HFFc6 (cell line): ENCODE results near the gene DLK1. TPM values are rescaled to one million over a fixed set of nuclear protein-coding genes. Genes with fewer than 3 reads are reported as not detected.

Experiments
- DNase-seq: peaks from one replicate; pipeline ENCODE4 v3.0.0-alpha.2; 2018
- H3K27ac Mint-ChIP-seq: 2 replicates; pipeline ENCODE4 v1.8.0; 2020; ENCODE audit warnings: mild to moderate bottlenecking, mixed read lengths
- H3K27me3 Mint-ChIP-seq: 2 replicates; pipeline ENCODE4 v1.8.0; 2021; ENCODE audit warnings: mild to moderate bottlenecking, moderate library complexity, mixed read lengths; ENCODE audit not compliant: insufficient read depth
- H3K36me3 Mint-ChIP-seq: 2 replicates; pipeline ENCODE4 v1.8.0; 2021; ENCODE audit warnings: low read depth, mixed read lengths
- H3K4me1 Mint-ChIP-seq: 2 replicates; pipeline ENCODE4 v1.8.0; 2020; ENCODE audit warnings: low read depth, mixed read lengths
- H3K4me3 Mint-ChIP-seq: 2 replicates; pipeline ENCODE4 v1.8.0; 2020; ENCODE audit warnings: mild to moderate bottlenecking, moderate library complexity, mixed read lengths
- H3K9me3 Mint-ChIP-seq: 2 replicates; pipeline ENCODE4 v1.8.0; 2020; ENCODE audit warnings: mild to moderate bottlenecking, mixed read lengths
- total RNA-seq, 6 experiments: library from RNA; stranded (reverse); fragmentation: NEBNext Ultra II Directional; extraction: Animal tissue kit (Norgen Biotek cat#: 25700); gene quantifications; 2 replicates in 1 of 6; 3 replicates in 5 of 6; pipeline ENCODE4 v1.2.3, GENCODE V29; 2021
- TF ChIP-seq, protein P1 (sequence below): fragments of 200-600 bp; sonication (generic); IDR thresholded peaks from 2 replicates; pipeline ENCODE4 v1.5.0; 2021; ENCODE audit warnings: antibody characterized with exemption, mild to moderate bottlenecking

Gene DLK1
- total RNA-seq, 6 experiments from 2014 or later, result not detected

DNA sequence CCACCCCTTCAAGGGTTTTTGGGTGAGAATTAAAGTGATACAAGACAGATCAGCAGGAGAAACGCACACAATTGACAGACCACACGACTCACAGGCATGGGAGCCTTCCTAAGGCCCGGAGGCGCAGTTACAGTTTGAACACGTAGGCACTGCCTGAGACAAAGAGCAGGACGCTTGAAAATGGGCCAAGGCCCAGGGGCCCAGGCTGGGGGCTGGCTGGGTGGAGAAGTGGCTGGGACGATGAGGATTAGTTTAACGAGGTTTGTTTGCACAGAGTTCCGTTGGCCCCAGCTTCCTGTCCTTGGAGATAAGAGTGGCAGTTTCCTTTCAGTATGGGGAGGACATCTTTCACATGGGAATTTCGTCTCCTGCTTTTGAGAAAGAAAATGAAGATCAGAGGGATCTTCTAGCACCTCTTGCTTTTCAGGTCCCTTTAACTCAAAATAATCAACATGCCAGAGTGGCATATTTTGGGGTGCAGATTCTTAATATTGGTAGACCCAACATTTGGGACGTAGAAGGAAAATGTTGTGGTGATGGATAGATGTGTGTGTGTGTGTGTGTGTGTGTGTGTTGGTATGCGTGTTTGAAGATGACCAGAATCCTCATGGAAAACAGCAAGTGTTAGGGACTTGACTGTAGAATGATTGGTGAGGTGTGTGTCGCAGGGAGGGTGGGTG is 44.6 kb downstream of the DLK1 start:
- H3K27ac Mint-ChIP-seq, result no peak overlapping the region
- DNase-seq, result no peak
- H3K9me3 Mint-ChIP-seq, result peaks cover 14% of the 10 kb centered on the region

DNA sequence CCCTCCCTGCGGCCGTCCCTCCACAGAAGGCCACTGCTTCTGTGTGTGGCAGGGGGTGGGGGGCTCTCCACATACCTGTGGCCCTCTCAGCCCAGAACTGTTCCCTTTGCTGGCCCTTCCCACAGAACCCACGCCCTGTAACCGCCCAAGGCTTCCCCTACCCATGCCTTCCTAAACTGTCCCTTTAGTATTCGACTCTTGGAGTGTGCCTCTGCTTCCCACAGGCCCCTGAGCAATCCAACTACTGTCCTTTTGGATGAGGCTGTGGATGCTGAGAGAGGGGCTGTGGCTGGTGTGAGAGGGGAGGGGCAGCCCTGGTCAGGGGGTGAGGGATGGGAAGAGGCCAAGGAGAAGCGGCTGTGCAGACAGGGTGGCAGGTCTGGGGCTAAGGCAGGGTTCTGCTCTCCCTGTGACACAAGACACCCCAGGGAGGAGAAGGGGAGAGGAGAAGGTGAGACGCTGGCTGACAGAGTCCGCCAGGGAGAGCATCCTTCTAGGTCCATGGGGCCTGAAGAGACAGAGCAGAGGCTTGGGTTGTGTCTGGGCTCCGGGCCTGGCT is 46.0 kb downstream of the DLK1 start:
- no peak for DNase-seq
- H3K4me1 Mint-ChIP-seq, result no peaks in the 10 kb centered on the region; the same call in 1 of the 2 replicates
- no peak overlapping the region for H3K4me3 Mint-ChIP-seq
- H3K36me3 Mint-ChIP-seq, result no peaks in the 10 kb centered on the region; the same call in 1 of the 2 replicates
- H3K27me3 Mint-ChIP-seq, result peaks cover 57% of the 10 kb centered on the region
- TF ChIP-seq, protein P1, sequence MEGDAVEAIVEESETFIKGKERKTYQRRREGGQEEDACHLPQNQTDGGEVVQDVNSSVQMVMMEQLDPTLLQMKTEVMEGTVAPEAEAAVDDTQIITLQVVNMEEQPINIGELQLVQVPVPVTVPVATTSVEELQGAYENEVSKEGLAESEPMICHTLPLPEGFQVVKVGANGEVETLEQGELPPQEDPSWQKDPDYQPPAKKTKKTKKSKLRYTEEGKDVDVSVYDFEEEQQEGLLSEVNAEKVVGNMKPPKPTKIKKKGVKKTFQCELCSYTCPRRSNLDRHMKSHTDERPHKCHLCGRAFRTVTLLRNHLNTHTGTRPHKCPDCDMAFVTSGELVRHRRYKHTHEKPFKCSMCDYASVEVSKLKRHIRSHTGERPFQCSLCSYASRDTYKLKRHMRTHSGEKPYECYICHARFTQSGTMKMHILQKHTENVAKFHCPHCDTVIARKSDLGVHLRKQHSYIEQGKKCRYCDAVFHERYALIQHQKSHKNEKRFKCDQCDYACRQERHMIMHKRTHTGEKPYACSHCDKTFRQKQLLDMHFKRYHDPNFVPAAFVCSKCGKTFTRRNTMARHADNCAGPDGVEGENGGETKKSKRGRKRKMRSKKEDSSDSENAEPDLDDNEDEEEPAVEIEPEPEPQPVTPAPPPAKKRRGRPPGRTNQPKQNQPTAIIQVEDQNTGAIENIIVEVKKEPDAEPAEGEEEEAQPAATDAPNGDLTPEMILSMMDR, result no peak
- H3K9me3 Mint-ChIP-seq, result peaks cover 14% of the 10 kb centered on the region
- H3K27ac Mint-ChIP-seq, result no peak overlapping the region

More for the DNA sequence above, 44.6 kb downstream of the DLK1 start:
- no peak overlapping the region for H3K4me3 Mint-ChIP-seq
- H3K36me3 Mint-ChIP-seq, result no peaks in the 10 kb centered on the region; the same call in 1 of the 2 replicates
- TF ChIP-seq, protein P1, result no peak
- no peaks in the 10 kb centered on the region; the same call in 1 of the 2 replicates for H3K4me1 Mint-ChIP-seq
- H3K27me3 Mint-ChIP-seq, result peaks cover 47% of the 10 kb centered on the region

DNA sequence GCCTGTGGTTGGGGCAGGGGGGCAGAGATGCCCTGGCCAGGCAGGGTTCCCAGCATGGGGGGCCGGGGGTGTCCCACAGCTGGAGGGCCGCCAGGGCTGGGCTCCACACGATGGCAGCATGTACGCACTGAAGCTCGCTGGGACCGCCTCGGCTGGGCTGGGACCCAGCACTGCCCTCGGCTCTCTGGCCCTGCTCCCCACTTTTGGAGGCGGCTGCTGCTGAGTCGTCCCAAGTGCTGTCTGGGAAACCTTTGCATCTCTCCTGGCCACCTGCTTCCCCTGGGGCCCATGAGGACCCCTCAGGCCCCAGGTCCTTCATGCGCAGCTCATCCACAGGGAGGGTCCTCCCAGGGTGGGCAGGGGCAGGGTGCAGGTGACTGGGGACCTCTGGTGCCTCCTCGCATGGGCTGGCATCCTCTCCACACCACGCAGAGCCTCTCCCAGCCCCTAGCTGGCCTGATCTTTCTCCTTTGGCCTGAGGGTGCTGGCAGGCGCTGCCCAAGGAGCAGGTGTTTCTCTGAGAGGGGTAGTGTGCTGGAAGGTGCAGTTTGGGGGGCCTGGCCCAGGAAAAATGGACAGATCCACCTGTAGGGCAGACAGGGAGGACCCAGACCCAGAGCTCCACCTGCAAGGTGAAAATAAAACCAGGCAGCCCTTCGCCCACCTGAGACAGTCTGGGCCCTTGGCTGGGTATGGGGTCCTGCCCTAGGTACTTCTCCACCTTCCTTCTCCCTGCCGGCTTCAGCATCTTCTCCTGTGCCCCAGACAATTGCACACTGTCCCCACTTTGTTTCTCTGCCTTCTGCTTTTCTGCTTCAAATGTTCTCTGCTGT is 46.9 kb downstream of the DLK1 start:
- no peaks in the 10 kb centered on the region; the same call in 1 of the 2 replicates for H3K36me3 Mint-ChIP-seq
- no peak overlapping the region for H3K27ac Mint-ChIP-seq

DNA sequence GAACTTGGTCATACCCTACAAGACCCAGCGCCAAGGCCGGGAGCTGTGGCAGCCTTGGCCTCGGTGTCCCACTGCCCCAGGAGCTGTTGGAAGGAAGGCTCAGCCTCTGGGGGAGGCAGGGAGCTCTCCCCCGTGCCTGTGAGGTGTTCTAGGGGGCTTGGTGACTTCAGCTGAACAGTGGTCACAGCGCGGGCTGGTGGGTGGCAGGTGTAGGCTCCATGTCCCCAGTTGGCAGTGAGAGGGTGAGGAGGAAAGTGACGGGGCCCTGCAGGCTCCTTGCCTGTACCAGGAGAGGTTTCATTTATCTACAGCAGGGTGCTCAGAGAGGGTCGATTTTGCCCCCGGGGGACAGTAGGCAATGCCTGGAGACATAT is 47.5 kb downstream of the DLK1 start:
- Mint-ChIP-seq H3K27me3 (peaks cover 61% of the 10 kb centered on the region), H3K36me3 (no peaks in the 10 kb centered on the region; the same call in 1 of the 2 replicates), H3K9me3 (peaks cover 14% of the 10 kb centered on the region), H3K4me1 (no peaks in the 10 kb centered on the region; the same call in 1 of the 2 replicates), H3K27ac (no peak overlapping the region), H3K4me3 (no peak overlapping the region)
- no peak for DNase-seq
- TF ChIP-seq, protein P1, result no peak

More for the DNA sequence above, 46.9 kb downstream of the DLK1 start:
- Mint-ChIP-seq H3K4me1 (no peaks in the 10 kb centered on the region; the same call in 1 of the 2 replicates), H3K9me3 (peaks cover 14% of the 10 kb centered on the region), H3K4me3 (no peak overlapping the region), H3K27me3 (peaks cover 60% of the 10 kb centered on the region)
- no peak for DNase-seq
- TF ChIP-seq, protein P1, result no peak

DNA sequence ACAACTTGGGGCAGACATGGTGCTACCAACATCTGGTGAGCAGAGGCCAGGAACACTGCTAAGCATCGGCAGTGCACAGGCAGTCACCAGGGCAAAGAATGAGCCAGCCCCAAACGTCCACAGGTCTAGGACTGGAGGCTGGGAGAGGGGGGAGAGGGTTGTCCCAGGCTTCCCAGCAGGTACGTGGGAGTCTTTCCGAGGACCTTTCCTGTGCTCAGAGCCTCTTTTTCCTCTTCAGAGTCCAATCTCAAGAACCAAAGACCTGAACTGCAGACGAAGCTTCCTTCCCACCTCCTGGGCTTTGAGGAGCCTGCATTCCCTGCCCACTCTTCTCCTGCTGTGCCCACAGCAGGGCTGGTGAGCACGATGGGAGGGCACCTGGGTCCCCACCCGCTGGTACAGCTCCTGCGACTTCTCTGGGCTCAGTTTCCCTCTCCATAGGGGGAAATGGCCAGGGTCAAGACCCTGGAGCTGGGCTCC is 48.7 kb downstream of the DLK1 start:
- Mint-ChIP-seq H3K36me3 (no peaks in the 10 kb centered on the region; the same call in 1 of the 2 replicates), H3K4me1 (no peaks in the 10 kb centered on the region; the same call in 1 of the 2 replicates), H3K9me3 (peaks cover 13% of the 10 kb centered on the region), H3K27ac (no peak overlapping the region), H3K27me3 (peaks cover 54% of the 10 kb centered on the region), H3K4me3 (no peak overlapping the region)
- DNase-seq, result no peak
- TF ChIP-seq, protein P1, result no peak
